Neuron (in vitro differentiated cells): ENCODE data around the gene FMNL2.

Source experiments
- H2AFZ ChIP-seq: one replicate; pipeline ENCODE4 v1.6.1; 2013; ENCODE audit warnings: low read depth, mild to moderate bottlenecking, inconsistent platforms, low read length, moderate library complexity
- H3K27me3 ChIP-seq: one replicate; pipeline ENCODE4 v1.6.1; 2013; ENCODE audit warnings: low read length; ENCODE audit not compliant: insufficient read depth
- H3K36me3 ChIP-seq: one replicate; pipeline ENCODE4 v1.6.1; 2013; ENCODE audit warnings: low read length; ENCODE audit not compliant: insufficient read depth
- H3K4me1 ChIP-seq: one replicate; pipeline ENCODE4 v1.6.1; 2013; ENCODE audit warnings: low read length; ENCODE audit not compliant: insufficient read depth
- H3K4me3 ChIP-seq: 2 replicates; pipeline ENCODE4 v1.5.1; 2013; ENCODE audit warnings: mild to moderate bottlenecking, low read length, moderate library complexity
- H3K9me3 ChIP-seq: one replicate; pipeline ENCODE4 v1.6.1; 2013; ENCODE audit warnings: low read length

The FMNL2 gene

GRCh38 chr2:152326710-152327109 is 8.3 kb upstream of the FMNL2 start:
- Histone ChIP-seq H3K9me3 (no peaks in the 10 kb centered on the region), H2AFZ (no peak overlapping the region), H3K4me1 (no peaks in the 10 kb centered on the region), H3K27me3 (peaks cover 3% of the 10 kb centered on the region), H3K36me3 (no peaks in the 10 kb centered on the region), H3K4me3 (no peak overlapping the region)

GRCh38 chr2:152328013-152328412 is 7.0 kb upstream of the FMNL2 start:
- H3K4me3 ChIP-seq: no peak overlapping the region

DNA sequence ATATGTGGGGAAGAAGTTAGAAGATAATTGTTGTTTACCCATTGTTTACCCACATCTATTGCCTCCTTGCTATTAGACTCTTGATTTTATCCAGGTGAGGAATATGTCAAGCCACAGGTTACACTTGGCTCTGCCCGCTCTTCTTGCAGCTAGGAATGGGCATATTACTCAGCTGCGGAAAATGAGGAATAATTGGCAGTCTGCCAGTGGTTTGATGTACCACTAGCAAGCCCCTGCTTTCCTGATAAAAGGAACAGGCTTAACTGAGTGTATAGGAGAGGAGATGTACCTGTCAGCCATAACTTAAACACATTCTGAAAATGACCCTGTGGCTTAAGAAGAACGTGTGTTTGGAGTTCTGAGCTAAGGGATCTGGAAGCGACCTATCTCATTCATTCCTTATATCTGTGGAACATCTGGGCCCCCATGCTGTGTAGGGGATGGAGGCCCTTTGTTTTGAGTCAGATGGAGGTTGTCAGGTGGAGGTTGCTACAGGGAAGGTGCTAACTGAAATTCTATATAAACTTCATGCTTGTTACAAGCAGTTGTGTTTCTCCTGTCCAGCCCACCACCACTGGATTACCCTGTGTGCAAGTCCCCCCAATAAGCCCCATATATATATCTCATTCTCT is 4.6 kb upstream of the FMNL2 start:
- H3K36me3 ChIP-seq: no peaks in the 10 kb centered on the region
- no peak overlapping the region for H3K4me3 ChIP-seq
- H3K27me3 ChIP-seq: peaks cover 3% of the 10 kb centered on the region
- no peak overlapping the region for H2AFZ ChIP-seq
- H3K4me1 ChIP-seq: peaks cover 5% of the 10 kb centered on the region
- H3K9me3 ChIP-seq: no peaks in the 10 kb centered on the region

More at GRCh38 chr2:152328013-152328412, 7.0 kb upstream of the FMNL2 start:
- H3K36me3 ChIP-seq: no peaks in the 10 kb centered on the region
- no peak overlapping the region for H2AFZ ChIP-seq
- H3K27me3 ChIP-seq: peaks cover 3% of the 10 kb centered on the region
- H3K9me3 ChIP-seq: no peaks in the 10 kb centered on the region
- no peaks in the 10 kb centered on the region for H3K4me1 ChIP-seq

GRCh38 chr2:152334701-152335015 is 316 bp upstream of the FMNL2 start:
- H2AFZ ChIP-seq: peak overlapping the region; percentile 73
- H3K9me3 ChIP-seq: no peaks in the 10 kb centered on the region
- H3K36me3 ChIP-seq: no peaks in the 10 kb centered on the region
- peaks cover 25% of the 10 kb centered on the region for H3K4me1 ChIP-seq
- H3K27me3 ChIP-seq: peaks cover 3% of the 10 kb centered on the region
- H3K4me3 ChIP-seq: peak overlapping the region; percentile 77

GRCh38 chr2:152335726-152336118 is 748 bp downstream of the FMNL2 start:
- Histone ChIP-seq H3K4me3 (peak overlapping the region; percentile 77), H2AFZ (peak overlapping the region; percentile 73), H3K36me3 (no peaks in the 10 kb centered on the region), H3K4me1 (peaks cover 25% of the 10 kb centered on the region), H3K27me3 (peaks cover 3% of the 10 kb centered on the region), H3K9me3 (no peaks in the 10 kb centered on the region)

DNA sequence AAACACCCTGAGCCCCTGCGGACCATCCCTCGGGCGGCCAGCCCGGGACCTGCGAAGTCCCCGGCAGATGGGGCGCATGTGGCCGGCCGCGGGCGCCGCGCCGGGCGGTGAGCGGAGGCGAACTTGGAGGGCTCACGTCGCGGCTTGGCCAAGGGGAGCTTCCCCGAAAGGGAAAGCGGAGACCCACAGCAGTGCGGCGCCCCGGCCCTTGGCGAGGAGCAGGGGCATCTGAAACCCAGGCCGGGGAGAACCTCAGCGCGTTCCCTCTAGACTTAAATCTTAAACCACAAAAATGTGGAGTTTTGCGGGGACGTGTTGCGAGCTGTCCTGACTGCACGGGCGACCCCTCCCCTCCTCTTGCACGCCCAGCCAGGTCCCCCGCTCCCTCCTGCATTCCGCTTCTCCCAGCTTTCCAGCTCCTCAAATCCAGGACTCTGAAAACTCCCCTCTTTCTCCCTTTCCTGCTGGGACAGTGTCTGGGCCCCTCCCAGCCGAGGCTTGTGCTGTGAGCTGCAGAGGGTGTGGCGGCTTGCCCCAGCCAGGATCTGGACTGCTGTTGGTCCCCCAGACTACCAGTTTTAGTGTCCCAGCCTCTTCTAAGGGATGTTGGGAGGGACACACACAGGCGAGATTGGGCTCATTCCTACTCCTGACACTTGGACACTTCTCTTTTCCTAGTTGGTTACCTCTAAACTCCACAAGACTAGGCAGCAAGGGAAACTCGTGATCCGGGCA is 1.3 kb downstream of the FMNL2 start:
- Histone ChIP-seq H3K27me3 (peaks cover 3% of the 10 kb centered on the region), H3K4me1 (peaks cover 25% of the 10 kb centered on the region), H2AFZ (peak overlapping the region; percentile 73), H3K4me3 (peak overlapping the region; percentile 77), H3K36me3 (no peaks in the 10 kb centered on the region), H3K9me3 (no peaks in the 10 kb centered on the region)

DNA sequence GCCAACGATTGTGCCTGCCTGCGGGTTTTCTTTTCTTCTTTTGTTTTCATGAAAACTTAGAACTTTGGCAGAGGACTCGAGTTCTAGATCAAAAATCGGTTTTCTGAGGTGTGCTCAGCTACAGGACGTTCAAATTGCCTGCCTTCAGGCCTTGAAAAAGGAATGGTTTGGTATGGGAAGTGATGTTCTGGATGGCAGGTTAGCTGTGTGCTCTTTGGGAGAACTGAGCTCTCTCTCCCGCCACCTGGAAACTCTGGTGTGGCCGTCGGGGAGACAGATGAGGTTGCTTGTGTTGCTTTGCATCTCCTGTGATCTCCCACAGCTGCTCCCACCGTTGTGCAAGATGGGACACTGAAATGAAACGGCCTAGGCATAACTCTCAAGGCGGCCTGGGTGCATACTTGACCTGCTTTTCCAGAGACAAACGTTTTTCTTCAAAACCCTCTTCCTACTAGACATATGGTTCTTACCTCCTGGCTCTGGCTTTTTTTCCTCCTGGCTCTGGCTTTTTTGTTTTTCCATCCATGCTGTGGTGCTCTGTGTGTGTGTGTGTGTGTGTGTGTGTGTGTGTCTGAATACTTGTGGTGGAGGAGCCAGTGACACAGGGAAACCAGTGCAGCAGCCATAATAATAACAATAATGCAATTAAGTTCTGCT is 2.0 kb downstream of the FMNL2 start:
- H3K36me3 ChIP-seq: peaks cover 2% of the 10 kb centered on the region
- H3K4me3 ChIP-seq: peak overlapping the region; percentile 77
- peak overlapping the region; percentile 73 for H2AFZ ChIP-seq
- no peaks in the 10 kb centered on the region for H3K27me3 ChIP-seq
- peaks cover 25% of the 10 kb centered on the region for H3K4me1 ChIP-seq
- H3K9me3 ChIP-seq: no peaks in the 10 kb centered on the region

GRCh38 chr2:152337511-152337903 is 2.5 kb downstream of the FMNL2 start:
- H3K27me3 ChIP-seq: no peaks in the 10 kb centered on the region
- H3K9me3 ChIP-seq: no peaks in the 10 kb centered on the region
- peak overlapping the region; percentile 77 for H3K4me3 ChIP-seq
- H3K36me3 ChIP-seq: peaks cover 3% of the 10 kb centered on the region
- H2AFZ ChIP-seq: no peak overlapping the region
- peaks cover 25% of the 10 kb centered on the region for H3K4me1 ChIP-seq

- peaks cover 11% of the 10 kb centered on the region for H3K36me3 ChIP-seq
- no peaks in the 10 kb centered on the region for H3K27me3 ChIP-seq
- H3K9me3 ChIP-seq: no peaks in the 10 kb centered on the region
- peaks cover 19% of the 10 kb centered on the region for H3K4me1 ChIP-seq
- no peak overlapping the region for H2AFZ ChIP-seq
- no peak overlapping the region for H3K4me3 ChIP-seq
Observed at GRCh38 chr2:152339556-152340286, 4.7 kb downstream of the FMNL2 start.

DNA sequence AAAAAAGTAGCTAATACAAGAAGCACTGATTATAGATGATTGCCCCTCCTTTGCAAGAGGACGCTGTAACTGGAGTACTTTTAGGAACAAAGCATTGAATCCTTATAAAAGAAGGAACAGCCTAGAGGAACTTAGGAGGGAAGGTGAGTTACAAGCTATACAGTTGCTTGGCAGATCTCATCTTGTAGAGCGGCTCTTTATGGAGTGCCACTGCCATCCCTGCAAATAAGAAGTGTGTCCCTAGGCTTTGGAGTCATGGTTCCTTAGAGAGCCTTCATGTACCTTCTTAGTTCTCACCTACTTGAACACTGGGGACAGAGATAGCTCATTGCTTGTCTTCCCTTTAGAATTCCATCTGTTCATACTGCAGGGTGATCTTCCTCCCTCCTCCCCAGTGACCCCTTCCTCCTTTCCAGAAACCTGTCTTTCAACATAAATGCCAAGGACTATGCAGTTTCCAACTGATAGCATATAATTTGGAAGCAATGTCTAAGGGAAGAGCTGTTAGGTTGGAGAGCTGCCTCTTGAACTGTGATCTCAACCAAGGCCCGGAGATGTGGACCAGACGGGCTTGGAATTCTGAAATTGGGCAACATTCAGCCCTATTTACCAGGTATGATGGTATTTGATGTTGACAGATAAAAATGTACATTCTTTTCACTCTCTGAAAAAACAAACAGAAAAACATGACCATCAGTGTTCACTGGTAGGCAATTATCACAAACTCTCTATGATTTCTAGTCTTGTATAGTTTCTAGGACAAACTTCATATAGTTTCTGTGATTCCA is 7.5 kb downstream of the FMNL2 start:
- Histone ChIP-seq H3K4me3 (no peak overlapping the region), H3K36me3 (peaks cover 11% of the 10 kb centered on the region), H3K27me3 (no peaks in the 10 kb centered on the region), H3K9me3 (no peaks in the 10 kb centered on the region), H3K4me1 (peaks cover 12% of the 10 kb centered on the region), H2AFZ (no peak overlapping the region)

DNA sequence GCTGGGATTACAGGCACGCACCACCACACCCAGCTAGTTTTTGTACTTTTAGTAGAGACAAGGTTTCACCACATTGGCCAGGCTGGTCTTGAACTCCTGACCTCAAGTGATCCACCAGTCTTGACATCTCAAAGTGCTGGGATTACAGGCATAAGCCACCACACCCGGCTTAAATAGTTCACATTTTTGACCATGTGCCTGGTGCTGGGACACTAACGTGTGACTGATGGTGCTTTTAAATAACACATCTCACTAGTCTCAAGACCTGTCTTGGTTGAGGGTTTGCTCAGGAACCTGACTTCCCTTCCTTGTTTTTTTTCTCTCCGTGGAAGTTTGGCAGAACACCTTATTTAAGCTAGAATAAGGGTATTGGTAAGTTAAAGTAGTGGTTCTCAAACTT is 8.5 kb downstream of the FMNL2 start:
- Histone ChIP-seq H3K36me3 (peaks cover 11% of the 10 kb centered on the region), H3K4me1 (peaks cover 3% of the 10 kb centered on the region), H3K9me3 (no peaks in the 10 kb centered on the region), H3K4me3 (no peak overlapping the region), H2AFZ (no peak overlapping the region), H3K27me3 (no peaks in the 10 kb centered on the region)

DNA sequence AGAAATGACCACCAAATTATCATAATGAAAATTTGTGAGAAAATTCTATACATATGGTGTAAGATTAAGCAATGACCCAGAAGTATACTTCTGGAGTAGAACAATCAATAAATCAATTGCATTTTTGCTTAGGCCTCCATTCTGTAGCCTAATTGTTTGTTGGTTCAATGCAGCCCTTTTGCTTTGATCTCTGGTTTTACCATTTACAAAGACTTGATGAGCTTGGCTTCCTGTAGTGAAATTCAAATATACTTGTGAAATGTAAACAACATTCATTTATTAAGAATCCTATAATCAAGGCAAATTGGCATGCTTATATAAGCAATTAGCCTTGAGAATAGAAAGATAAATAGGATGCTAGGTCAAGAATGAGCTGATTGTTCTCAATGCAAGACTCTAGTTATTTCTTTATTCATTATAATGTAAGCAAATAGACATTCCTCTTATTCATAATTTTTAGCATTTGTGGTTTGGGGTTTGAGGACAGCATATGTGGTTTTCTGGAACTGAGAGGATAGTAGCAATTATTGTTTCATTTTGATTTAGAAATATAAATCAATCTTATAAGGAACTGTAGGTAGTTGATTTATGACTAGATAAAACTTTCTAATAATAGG is 9.7 kb downstream of the FMNL2 start:
- Histone ChIP-seq H3K36me3 (peaks cover 11% of the 10 kb centered on the region), H2AFZ (no peak overlapping the region), H3K9me3 (no peaks in the 10 kb centered on the region), H3K27me3 (no peaks in the 10 kb centered on the region), H3K4me3 (no peak overlapping the region), H3K4me1 (no peaks in the 10 kb centered on the region)
